GM12878 (cell line): ENCODE measurements around the gene TUBA4B. TPM values are rescaled to one million over a fixed set of nuclear protein-coding genes. Genes with fewer than 3 reads are reported as not detected.

Experiments
- ATAC-seq: fragments of 200-7000 bp; cut with Tn5 transposase; 3 replicates; pipeline ENCODE4 v1.9.1; 2020; ENCODE audit warnings: mild to moderate bottlenecking, moderate library complexity
- BruUV-seq: library from RNA; stranded (reverse); fragments of 400-500 nt; replicated peaks from 2 replicates; lab custom pipeline; 2021; lab: Mats Ljungman, UMichigan
- CTCF ChIA-PET: fragments of 300-600 bp; sonication (Branson Sonifier 250); formaldehyde crosslinking; extraction: SDS; loops from one replicate; lab custom pipeline; 2021; ENCODE audit warnings: inconsistent platforms; lab: Yijun Ruan, JAX
- POLR2A ChIA-PET: fragments of 350-600 bp; formaldehyde crosslinking; extraction: SDS; loops from one replicate; lab custom pipeline; 2021; ENCODE audit warnings: inconsistent platforms; lab: Charles Lee
- RAD21 ChIA-PET: fragments of 300-600 bp; sonication (Branson Sonifier 250); formaldehyde crosslinking; loops from one replicate; lab custom pipeline; 2023; ENCODE audit warnings: antibody characterized with exemption; ENCODE audit not compliant: unreplicated experiment; lab: Charles Lee
- SMC1A ChIA-PET: fragments of 300-600 bp; sonication (Branson Sonifier 250); formaldehyde crosslinking; loops from one replicate; lab custom pipeline; 2023; ENCODE audit not compliant: unreplicated experiment, uncharacterized antibody; lab: Charles Lee
- DNase-seq: peaks from one replicate; pipeline ENCODE4 v3.0.0-alpha.2; 2011; ENCODE audit warnings: low read depth, low spot score
- FAIRE-seq: peaks from 3 replicates; lab custom pipeline; 2011; peaks lifted over from hg19 to GRCh38; lab: Jason Lieb, UNC
- H2AFZ ChIP-seq: 2 replicates; pipeline ENCODE4 v1.6.0; 2011; ENCODE audit warnings: low read depth, low read length, control low read depth; ENCODE audit not compliant: control insufficient read depth
- H3K27ac ChIP-seq: 2 replicates; pipeline ENCODE4 v1.5.1; 2011; ENCODE audit warnings: control low read depth; ENCODE audit not compliant: control insufficient read depth, insufficient read depth
- H3K27me3 ChIP-seq, 2 experiments: replicated peaks in 1 of 2; 2 replicates each; pipeline versions ENCODE4 v1.6.0 to v1.6.1; 2011; ENCODE audit warnings: low read length in 1 of 2; ENCODE audit not compliant: control insufficient read depth in 2 of 2, insufficient read depth in 2 of 2
- H3K36me3 ChIP-seq, 2 experiments: 2 replicates each; pipeline ENCODE4 v1.5.1; 2011; ENCODE audit warnings: low read length in 1 of 2; ENCODE audit not compliant: control insufficient read depth in 2 of 2, insufficient read depth in 2 of 2
- H3K4me1 ChIP-seq: 2 replicates; pipeline ENCODE4 v1.6.1; 2011; ENCODE audit warnings: mild to moderate bottlenecking, low read length, moderate library complexity, mixed read lengths; ENCODE audit not compliant: control insufficient read depth, insufficient read depth
- H3K4me2 ChIP-seq: 2 replicates; pipeline ENCODE4 v1.6.0; 2011; ENCODE audit warnings: control low read depth; ENCODE audit not compliant: control insufficient read depth, insufficient read depth
- H3K4me3 ChIP-seq: fragments of 200-600 bp; sonication (generic); 2 replicates; pipeline ENCODE4 v1.5.1; 2016
- H3K79me2 ChIP-seq: 2 replicates; pipeline ENCODE4 v1.6.0; 2011; ENCODE audit warnings: low read length; ENCODE audit not compliant: control insufficient read depth, insufficient read depth
- H3K9ac ChIP-seq: 2 replicates; pipeline ENCODE4 v1.8.0; 2011; ENCODE audit warnings: low read length, control low read depth, mixed read lengths; ENCODE audit not compliant: control insufficient read depth, insufficient read depth
- H3K9me3 ChIP-seq: replicated peaks from 3 replicates; pipeline ENCODE4 v1.5.1; 2011; ENCODE audit warnings: mild to moderate bottlenecking, low read length; ENCODE audit not compliant: control insufficient read depth, insufficient read depth
- H4K20me1 ChIP-seq: 2 replicates; pipeline ENCODE4 v1.6.0; 2011; ENCODE audit not compliant: control insufficient read depth, insufficient read depth
- BMI1 ChIP-seq: fragments of 450-650 bp; IDR thresholded peaks from 2 replicates; pipeline ENCODE4 v1.6.1; 2016; ENCODE audit warnings: mild to moderate bottlenecking, moderate library complexity, borderline replicate concordance
- CBFB ChIP-seq: IDR thresholded peaks from 2 replicates; pipeline ENCODE4 v1.6.1; 2016; ENCODE audit warnings: antibody characterized with exemption, low read depth
- CEBPB ChIP-seq, 2 experiments: fragments of 150-350 bp in 1 of 2; IDR thresholded peaks; 2 replicates each; pipeline ENCODE4 v1.6.1; 2012 to 2014; ENCODE audit warnings: low read depth in 2 of 2, low read length in 2 of 2, borderline replicate concordance in 1 of 2, inconsistent platforms in 1 of 2
- MEF2B ChIP-seq: fragments of 450-650 bp; IDR thresholded peaks from 2 replicates; pipeline ENCODE4 v1.6.1; 2018; ENCODE audit warnings: mild to moderate bottlenecking, moderate library complexity; ENCODE audit not compliant: partially characterized antibody, poor library complexity, severe bottlenecking
- MTA3 ChIP-seq: IDR thresholded peaks from 2 replicates; pipeline ENCODE4 v1.6.1; 2012; ENCODE audit warnings: low read length, inconsistent platforms, borderline replicate concordance
- PAX5 ChIP-seq: IDR thresholded peaks from 2 replicates; pipeline ENCODE4 v1.6.1; 2011; ENCODE audit warnings: low read depth, low read length, borderline replicate concordance
- RELA ChIP-seq: fragments of 450-650 bp; IDR thresholded peaks from 2 replicates; pipeline ENCODE4 v1.8.0; 2014; ENCODE audit warnings: borderline replicate concordance; ENCODE audit not compliant: partially characterized antibody
- SUPT20H ChIP-seq: IDR thresholded peaks from 2 replicates; pipeline ENCODE4 v1.6.1; 2011; ENCODE audit warnings: low read depth, mild to moderate bottlenecking, low read length, moderate library complexity, borderline replicate concordance; ENCODE audit not compliant: control insufficient read depth
- ZSCAN29 ChIP-seq: fragments of 450-650 bp; IDR thresholded peaks from 2 replicates; pipeline ENCODE4 v1.6.1; 2017; ENCODE audit warnings: mild to moderate bottlenecking, moderate library complexity
- WGBS: methylation state at CpG from one replicate; pipeline ENCODE4 v1.1.6; 2016; ENCODE audit warnings: low lambda C conversion rate; ENCODE audit not compliant: insufficient replicate concordance, insufficient coverage; ENCODE audit errors: missing lambda C conversion rate; 5-methylcytosine and 5-hydroxymethylcytosine counted together
- in situ Hi-C: fragments of 300-500 bp; cut with MboI; formaldehyde crosslinking; loops from 9 replicates; pipeline ENCODE4 v1.14.3; 2018; ENCODE audit warnings: mixed read lengths
- intact Hi-C: fragments of 100-400 bp; cut with micrococcal nuclease; formaldehyde crosslinking; loops from one replicate; pipeline ENCODE4 v1.14.2; 2022; ENCODE audit not compliant: unreplicated experiment
- polyA plus RNA-seq, 11 experiments: library from polyadenylated mRNA; depleted of rRNA in 4 of 11; unstranded in 6 of 11; stranded (reverse) in 5 of 11; fragments of >200 nt; fragmentation: Nextera tagmentation in 4 of 11; fragmentation: Illumina TruSeq in 1 of 11; extraction: Ambion mirVana in 4 of 11; extraction: Trizol in 1 of 11; gene quantifications; 1 replicate in 1 of 11; 2 replicates in 10 of 11; pipeline versions ENCODE4 v1.2.1 to v1.2.3, GENCODE V29; 2011 to 2016; ENCODE audit warnings: inconsistent platforms in 2 of 11, missing spikeins in 2 of 11, low read depth in 1 of 11
- total RNA-seq, 4 experiments: library from RNA; depleted of rRNA in 3 of 4; stranded (reverse); fragments of >200 nt in 3 of 4; fragmentation: Illumina TruSeq in 1 of 4; extraction: Trizol in 1 of 4; gene quantifications; 2 replicates each; pipeline versions ENCODE4 v1.2.1 to v1.2.3, GENCODE V29; 2013 to 2021
- TF ChIP-seq, protein P1 (sequence below): fragments of 450-650 bp; IDR thresholded peaks from 2 replicates; pipeline ENCODE4 v1.6.1; 2017; ENCODE audit warnings: mild to moderate bottlenecking
- TF ChIP-seq, protein P2 (sequence below): IDR thresholded peaks from 2 replicates; pipeline ENCODE4 v1.6.1; 2011; ENCODE audit warnings: low read depth, mild to moderate bottlenecking, low read length, moderate library complexity, borderline replicate concordance; ENCODE audit errors: extremely low read depth
- TF ChIP-seq, protein P3 (sequence below): IDR thresholded peaks from 2 replicates; pipeline ENCODE4 v1.6.1; 2012; ENCODE audit warnings: mild to moderate bottlenecking, low read depth, low read length
- TF ChIP-seq, protein P4 (sequence below): IDR thresholded peaks from 2 replicates; pipeline ENCODE4 v1.6.1; 2011; ENCODE audit warnings: borderline replicate concordance, low read depth, mild to moderate bottlenecking, moderate library complexity, low read length; ENCODE audit not compliant: insufficient read depth, poor library complexity, severe bottlenecking
- TF ChIP-seq, protein P5 (sequence below): fragments of 450-650 bp; IDR thresholded peaks from 2 replicates; pipeline ENCODE4 v1.6.1; 2017; ENCODE audit warnings: low read depth, mild to moderate bottlenecking, moderate library complexity

TUBA4B gene
- total and polyA plus RNA-seq, 10 of the 15 experiments (the other 5 are each of a cell fraction or from before 2014, with no cell fraction given): 0.07 TPM; not detected in 9

DNA sequence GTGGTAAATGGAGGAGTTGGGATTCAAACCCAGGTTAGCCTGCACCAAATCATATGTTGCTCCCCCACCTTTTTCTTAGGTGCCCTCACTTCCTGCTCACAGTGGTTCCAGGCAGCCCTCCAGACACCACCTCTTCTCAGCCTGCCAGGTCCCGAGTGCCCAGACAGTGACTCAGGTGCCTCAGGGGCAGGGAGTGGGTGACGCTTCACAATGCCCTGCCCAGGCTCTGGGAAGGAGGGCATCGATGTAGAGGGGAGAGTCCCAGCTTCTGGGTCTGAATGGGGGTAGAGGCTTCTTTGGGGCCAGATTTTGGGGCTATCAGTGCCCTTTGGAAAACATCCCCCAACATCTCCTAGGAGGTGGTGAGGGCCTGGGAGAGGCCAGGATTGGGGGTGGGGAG, 20.9 kb downstream of the TUBA4B start:
- 49% methylated on average over 3 of the region's 3 CpGs for WGBS
- SMC1A ChIA-PET: interaction anchor here (1.0 to 8.3 kb wide), 5 partner anchors 20 to 98 kb away, joined by 3 to 98 read pairs (median 6); partner anchors contain the start of genes TUBA4A and TUBA4B
- Histone ChIP-seq H3K36me3 (no peaks in the 10 kb centered on the region), H3K9me3 (no peaks in the 10 kb centered on the region), H3K79me2 (no peaks in the 10 kb centered on the region), H2AFZ (no peak overlapping the region), H4K20me1 (no peaks in the 10 kb centered on the region), H3K9ac (no peak overlapping the region), H3K27me3 (no peaks in the 10 kb centered on the region), H3K4me3 (no peak overlapping the region), H3K27ac (no peak overlapping the region), H3K4me2 (no peak overlapping the region), H3K4me1 (peaks cover 15% of the 10 kb centered on the region)
- CTCF ChIA-PET: interaction anchor here (0.9 to 13.5 kb wide), 8 partner anchors 17 to 114 kb away, joined by 3 to 257 read pairs (median 4); partner anchors contain the start of gene TUBA4A
- ATAC-seq (no peak), DNase-seq (no peak), FAIRE-seq (no peak)
- POLR2A ChIA-PET: interaction anchor here (0.7 to 2.1 kb wide), 5 partner anchors 19 to 34 kb away, joined by 4 to 9 read pairs (median 5); partner anchors contain the start of gene TUBA4B
- TF ChIP-seq PAX5: no peak
- TF ChIP-seq, protein P1, sequence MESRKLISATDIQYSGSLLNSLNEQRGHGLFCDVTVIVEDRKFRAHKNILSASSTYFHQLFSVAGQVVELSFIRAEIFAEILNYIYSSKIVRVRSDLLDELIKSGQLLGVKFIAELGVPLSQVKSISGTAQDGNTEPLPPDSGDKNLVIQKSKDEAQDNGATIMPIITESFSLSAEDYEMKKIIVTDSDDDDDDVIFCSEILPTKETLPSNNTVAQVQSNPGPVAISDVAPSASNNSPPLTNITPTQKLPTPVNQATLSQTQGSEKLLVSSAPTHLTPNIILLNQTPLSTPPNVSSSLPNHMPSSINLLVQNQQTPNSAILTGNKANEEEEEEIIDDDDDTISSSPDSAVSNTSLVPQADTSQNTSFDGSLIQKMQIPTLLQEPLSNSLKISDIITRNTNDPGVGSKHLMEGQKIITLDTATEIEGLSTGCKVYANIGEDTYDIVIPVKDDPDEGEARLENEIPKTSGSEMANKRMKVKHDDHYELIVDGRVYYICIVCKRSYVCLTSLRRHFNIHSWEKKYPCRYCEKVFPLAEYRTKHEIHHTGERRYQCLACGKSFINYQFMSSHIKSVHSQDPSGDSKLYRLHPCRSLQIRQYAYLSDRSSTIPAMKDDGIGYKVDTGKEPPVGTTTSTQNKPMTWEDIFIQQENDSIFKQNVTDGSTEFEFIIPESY: no peak
- TF ChIP-seq BMI1: no peak
- TF ChIP-seq CEBPB (IDR thresholded peaks at IDR 0.05; ENCODE audit: borderline replicate concordance in 1 of 2, low read depth in 2 of 2, low read length in 2 of 2): no peak
- TF ChIP-seq RELA: no peak
- TF ChIP-seq SUPT20H: no peak
- TF ChIP-seq, protein P2, sequence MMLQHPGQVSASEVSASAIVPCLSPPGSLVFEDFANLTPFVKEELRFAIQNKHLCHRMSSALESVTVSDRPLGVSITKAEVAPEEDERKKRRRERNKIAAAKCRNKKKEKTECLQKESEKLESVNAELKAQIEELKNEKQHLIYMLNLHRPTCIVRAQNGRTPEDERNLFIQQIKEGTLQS: no peak
- no peak for TF ChIP-seq ZSCAN29
- no peak for TF ChIP-seq MEF2B
- TF ChIP-seq, protein P3, sequence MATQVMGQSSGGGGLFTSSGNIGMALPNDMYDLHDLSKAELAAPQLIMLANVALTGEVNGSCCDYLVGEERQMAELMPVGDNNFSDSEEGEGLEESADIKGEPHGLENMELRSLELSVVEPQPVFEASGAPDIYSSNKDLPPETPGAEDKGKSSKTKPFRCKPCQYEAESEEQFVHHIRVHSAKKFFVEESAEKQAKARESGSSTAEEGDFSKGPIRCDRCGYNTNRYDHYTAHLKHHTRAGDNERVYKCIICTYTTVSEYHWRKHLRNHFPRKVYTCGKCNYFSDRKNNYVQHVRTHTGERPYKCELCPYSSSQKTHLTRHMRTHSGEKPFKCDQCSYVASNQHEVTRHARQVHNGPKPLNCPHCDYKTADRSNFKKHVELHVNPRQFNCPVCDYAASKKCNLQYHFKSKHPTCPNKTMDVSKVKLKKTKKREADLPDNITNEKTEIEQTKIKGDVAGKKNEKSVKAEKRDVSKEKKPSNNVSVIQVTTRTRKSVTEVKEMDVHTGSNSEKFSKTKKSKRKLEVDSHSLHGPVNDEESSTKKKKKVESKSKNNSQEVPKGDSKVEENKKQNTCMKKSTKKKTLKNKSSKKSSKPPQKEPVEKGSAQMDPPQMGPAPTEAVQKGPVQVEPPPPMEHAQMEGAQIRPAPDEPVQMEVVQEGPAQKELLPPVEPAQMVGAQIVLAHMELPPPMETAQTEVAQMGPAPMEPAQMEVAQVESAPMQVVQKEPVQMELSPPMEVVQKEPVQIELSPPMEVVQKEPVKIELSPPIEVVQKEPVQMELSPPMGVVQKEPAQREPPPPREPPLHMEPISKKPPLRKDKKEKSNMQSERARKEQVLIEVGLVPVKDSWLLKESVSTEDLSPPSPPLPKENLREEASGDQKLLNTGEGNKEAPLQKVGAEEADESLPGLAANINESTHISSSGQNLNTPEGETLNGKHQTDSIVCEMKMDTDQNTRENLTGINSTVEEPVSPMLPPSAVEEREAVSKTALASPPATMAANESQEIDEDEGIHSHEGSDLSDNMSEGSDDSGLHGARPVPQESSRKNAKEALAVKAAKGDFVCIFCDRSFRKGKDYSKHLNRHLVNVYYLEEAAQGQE: no peak
- no peak for TF ChIP-seq CBFB
- TF ChIP-seq MTA3: no peak
- TF ChIP-seq, protein P4, sequence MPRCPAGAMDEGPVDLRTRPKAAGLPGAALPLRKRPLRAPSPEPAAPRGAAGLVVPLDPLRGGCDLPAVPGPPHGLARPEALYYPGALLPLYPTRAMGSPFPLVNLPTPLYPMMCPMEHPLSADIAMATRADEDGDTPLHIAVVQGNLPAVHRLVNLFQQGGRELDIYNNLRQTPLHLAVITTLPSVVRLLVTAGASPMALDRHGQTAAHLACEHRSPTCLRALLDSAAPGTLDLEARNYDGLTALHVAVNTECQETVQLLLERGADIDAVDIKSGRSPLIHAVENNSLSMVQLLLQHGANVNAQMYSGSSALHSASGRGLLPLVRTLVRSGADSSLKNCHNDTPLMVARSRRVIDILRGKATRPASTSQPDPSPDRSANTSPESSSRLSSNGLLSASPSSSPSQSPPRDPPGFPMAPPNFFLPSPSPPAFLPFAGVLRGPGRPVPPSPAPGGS: no peak
- TF ChIP-seq, protein P5, sequence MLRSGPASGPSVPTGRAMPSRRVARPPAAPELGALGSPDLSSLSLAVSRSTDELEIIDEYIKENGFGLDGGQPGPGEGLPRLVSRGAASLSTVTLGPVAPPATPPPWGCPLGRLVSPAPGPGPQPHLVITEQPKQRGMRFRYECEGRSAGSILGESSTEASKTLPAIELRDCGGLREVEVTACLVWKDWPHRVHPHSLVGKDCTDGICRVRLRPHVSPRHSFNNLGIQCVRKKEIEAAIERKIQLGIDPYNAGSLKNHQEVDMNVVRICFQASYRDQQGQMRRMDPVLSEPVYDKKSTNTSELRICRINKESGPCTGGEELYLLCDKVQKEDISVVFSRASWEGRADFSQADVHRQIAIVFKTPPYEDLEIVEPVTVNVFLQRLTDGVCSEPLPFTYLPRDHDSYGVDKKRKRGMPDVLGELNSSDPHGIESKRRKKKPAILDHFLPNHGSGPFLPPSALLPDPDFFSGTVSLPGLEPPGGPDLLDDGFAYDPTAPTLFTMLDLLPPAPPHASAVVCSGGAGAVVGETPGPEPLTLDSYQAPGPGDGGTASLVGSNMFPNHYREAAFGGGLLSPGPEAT: no peak
- in situ Hi-C loops: no loop called here
- RAD21 ChIA-PET: interaction anchor here (0.7 to 2.2 kb wide), 3 partner anchors 20 to 25 kb away, joined by 3 to 10 read pairs (median 8); partner anchors contain the start of gene TUBA4A
- no TSS peak for BruUV-seq
- intact Hi-C loops: no loop called here
